ENCODE results near the gene SOX4. TPM values are rescaled to one million over a fixed set of nuclear protein-coding genes. Genes with fewer than 3 reads are reported as not detected.

SOX4 gene
- polyA plus RNA-seq, 1 donor (not counting 4 experiments of a cell fraction or from before 2014, with no cell fraction given) = 16.3 TPM

DNA sequence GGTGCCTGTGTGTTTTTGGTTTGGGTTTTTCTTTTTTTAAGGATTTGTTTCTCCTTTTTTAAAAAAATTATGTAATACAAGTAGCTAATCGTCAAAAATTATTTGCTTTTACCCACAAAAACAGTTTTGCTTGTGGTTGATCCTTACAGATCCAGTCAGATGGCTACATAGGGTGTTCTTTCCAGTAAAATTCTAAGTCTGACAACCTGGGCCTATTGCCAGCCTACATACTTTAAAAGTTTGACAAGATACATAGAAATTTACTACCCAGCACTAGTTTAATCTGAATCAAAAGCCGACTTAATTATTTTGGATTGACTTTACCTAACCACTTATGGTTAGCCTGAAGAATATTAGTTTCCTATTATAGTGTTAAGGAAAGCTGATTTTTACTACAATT is 2.1 kb upstream of the SOX4 start:
- Histone ChIP-seq H4K20me1 (ENCODE audit: control insufficient read depth, extremely low read depth, insufficient read depth, low read length) (no peaks in the 10 kb centered on the region), H3K4me2 (ENCODE audit: control insufficient read depth, extremely low read depth, insufficient read depth, low read depth, low read length) (no peak overlapping the region), H3K4me1 (ENCODE audit: control insufficient read depth, extremely low read depth, insufficient read depth, low read length) (peaks cover 16% of the 10 kb centered on the region), H3K9me3 (ENCODE audit: control insufficient read depth, low read depth, low read length) (no peaks in the 10 kb centered on the region), H3K36me3 (ENCODE audit: control insufficient read depth in 2 of 2, extremely low read depth in 1 of 2, insufficient read depth in 2 of 2, low read length in 2 of 2) (no peaks in the 10 kb centered on the region), H2AFZ (ENCODE audit: control insufficient read depth, low read length) (no peak overlapping the region), H3K9me1 (ENCODE audit: control insufficient read depth, extremely low read depth, insufficient read depth, low read length) (no peaks in the 10 kb centered on the region), H3K4me3 (ENCODE audit: control insufficient read depth in 2 of 3, extremely low read depth in 1 of 3, insufficient read depth in 2 of 3, low read depth in 1 of 3, low read length in 3 of 3) (no peak overlapping the region), H3K27ac (ENCODE audit: control insufficient read depth, insufficient read depth, low read length) (no peak overlapping the region), H3K79me2 (ENCODE audit: control insufficient read depth, insufficient read depth, low read length) (peaks cover 23% of the 10 kb centered on the region), H3K9ac (ENCODE audit: control insufficient read depth, extremely low read depth, insufficient read depth, low read length) (no peak overlapping the region), H3K27me3 (ENCODE audit: control insufficient read depth, extremely low read depth, insufficient read depth, low read length) (no peaks in the 10 kb centered on the region)
- no peak for TF ChIP-seq CTCF (optimal IDR thresholded peaks at IDR 0.05 in 1 of 3, IDR thresholded peaks at IDR 0.05 in 1 of 3, conservative IDR thresholded peaks at IDR 0.05 in 1 of 3; ENCODE audit: extremely low read depth in 1 of 3, insufficient read depth in 2 of 3, low read length in 3 of 3)
- TF ChIP-seq EZH2 (IDR thresholded peaks at IDR 0.05; ENCODE audit: low read length) = no peak
- dilution Hi-C loops (cut with MboI; ENCODE audit: extremely low pct_ligation_motif_present, low sequenced_read_pairs) = no loop called here
- DNase-seq (ENCODE audit: low read depth, low spot score) = no peak
- no peak for FAIRE-seq

DNA sequence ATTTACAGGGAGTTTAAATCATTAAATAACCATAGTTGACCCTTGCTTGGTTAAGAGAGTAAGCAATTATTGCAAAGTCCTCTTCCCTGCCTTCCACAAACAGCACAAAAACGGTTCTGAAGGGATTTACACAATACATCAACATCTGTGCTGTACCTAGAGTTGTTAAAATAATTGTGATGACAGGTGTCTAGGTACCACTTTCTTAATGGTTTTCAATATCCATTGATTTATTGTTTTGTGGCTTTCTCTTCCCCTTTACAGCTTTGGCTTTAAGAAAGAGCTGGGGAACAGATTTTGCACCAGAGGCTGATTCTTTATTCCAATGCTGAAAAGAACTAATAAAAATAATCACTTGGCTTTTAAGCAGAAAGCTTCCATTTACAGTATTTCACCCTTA is 598 bp upstream of the SOX4 start:
- no peaks in the 10 kb centered on the region for H4K20me1 ChIP-seq (ENCODE audit: control insufficient read depth, extremely low read depth, insufficient read depth, low read length)
- H3K4me2 ChIP-seq (ENCODE audit: control insufficient read depth, extremely low read depth, insufficient read depth, low read depth, low read length) = peak overlapping the region; percentile 97
- H3K9me3 ChIP-seq (ENCODE audit: control insufficient read depth, low read depth, low read length) = no peaks in the 10 kb centered on the region
- no peak for DNase-seq (ENCODE audit: low read depth, low spot score)
- H3K4me3 ChIP-seq (ENCODE audit: control insufficient read depth in 2 of 3, extremely low read depth in 1 of 3, insufficient read depth in 2 of 3, low read depth in 1 of 3, low read length in 3 of 3) = peak overlapping the region in 2 of 3 experiments; percentile 93 to 98
- H3K27me3 ChIP-seq (ENCODE audit: control insufficient read depth, extremely low read depth, insufficient read depth, low read length) = no peaks in the 10 kb centered on the region
- peak overlapping the region; percentile 96 for H3K9ac ChIP-seq (ENCODE audit: control insufficient read depth, extremely low read depth, insufficient read depth, low read length)
- H3K79me2 ChIP-seq (ENCODE audit: control insufficient read depth, insufficient read depth, low read length) = peaks cover 38% of the 10 kb centered on the region
- TF ChIP-seq CTCF (optimal IDR thresholded peaks at IDR 0.05 in 1 of 3, IDR thresholded peaks at IDR 0.05 in 1 of 3, conservative IDR thresholded peaks at IDR 0.05 in 1 of 3; ENCODE audit: extremely low read depth in 1 of 3, insufficient read depth in 2 of 3, low read length in 3 of 3) (no peak), EZH2 (IDR thresholded peaks at IDR 0.05; ENCODE audit: low read length) (no peak)
- H3K4me1 ChIP-seq (ENCODE audit: control insufficient read depth, extremely low read depth, insufficient read depth, low read length) = peaks cover 16% of the 10 kb centered on the region
- dilution Hi-C loops (cut with MboI; ENCODE audit: extremely low pct_ligation_motif_present, low sequenced_read_pairs) = no loop called here
- no peaks in the 10 kb centered on the region for H3K9me1 ChIP-seq (ENCODE audit: control insufficient read depth, extremely low read depth, insufficient read depth, low read length)
- no peak for FAIRE-seq
- H3K27ac ChIP-seq (ENCODE audit: control insufficient read depth, insufficient read depth, low read length) = no peak overlapping the region
- peak overlapping the region; percentile 59 for H2AFZ ChIP-seq (ENCODE audit: control insufficient read depth, low read length)
- peaks cover 0 to 2% of the 10 kb centered on the region in 2 experiments for H3K36me3 ChIP-seq (ENCODE audit: control insufficient read depth in 2 of 2, extremely low read depth in 1 of 2, insufficient read depth in 2 of 2, low read length in 2 of 2)
